NCI-H510A (cell line): Measurements from ENCODE around the gene NPAS3.

ENCODE experiments used
- DNase-seq: peaks from one replicate; lab custom pipeline; 2025; lab: John Stamatoyannopoulos, UW

The NPAS3 gene

GRCh38 chr14:32940711-32941667 lies 2.3 kb downstream of the NPAS3 start:
- DNase-seq, result no peak

GRCh38 chr14:32941668-32942065 lies 3.0 kb downstream of the NPAS3 start:
- no peak for DNase-seq

GRCh38 chr14:32947081-32947480 lies 8.4 kb downstream of the NPAS3 start:
- no peak for DNase-seq

- no peak for DNase-seq
Observed at GRCh38 chr14:32947792-32948191, 9.1 kb downstream of the NPAS3 start.

GRCh38 chr14:32950584-32950983 lies 11.9 kb downstream of the NPAS3 start:
- DNase-seq, result no peak

- no peak for DNase-seq
Observed at GRCh38 chr14:32967421-32967820, 28.7 kb downstream of the NPAS3 start.

GRCh38 chr14:32968972-32969544 lies 30.4 kb downstream of the NPAS3 start:
- DNase-seq, result no peak

GRCh38 chr14:32977913-32978312 lies 39.2 kb downstream of the NPAS3 start:
- no peak for DNase-seq

- no peak for DNase-seq
Observed at GRCh38 chr14:32978691-32979255, 40.1 kb downstream of the NPAS3 start.

- DNase-seq, result no peak
Observed at GRCh38 chr14:32980178-32980901, 41.7 kb downstream of the NPAS3 start.

- no peak for DNase-seq
Observed at GRCh38 chr14:32980902-32981501, 42.3 kb downstream of the NPAS3 start.

- no peak for DNase-seq
Observed at GRCh38 chr14:32984241-32984930, 45.7 kb downstream of the NPAS3 start.

- DNase-seq, result no peak
Observed at GRCh38 chr14:32985866-32986265, 47.2 kb downstream of the NPAS3 start.

GRCh38 chr14:32986791-32987540 lies 48.3 kb downstream of the NPAS3 start:
- no peak for DNase-seq

GRCh38 chr14:32991691-32992090 lies 53.0 kb downstream of the NPAS3 start:
- DNase-seq, result no peak

GRCh38 chr14:32993921-32994320 lies 55.2 kb downstream of the NPAS3 start:
- no peak for DNase-seq

- no peak for DNase-seq
Observed at GRCh38 chr14:32996343-32996742, 57.7 kb downstream of the NPAS3 start.

- no peak for DNase-seq
Observed at GRCh38 chr14:32998433-32998832, 59.8 kb downstream of the NPAS3 start.

- no peak for DNase-seq
Observed at GRCh38 chr14:33009673-33010072, 71.0 kb downstream of the NPAS3 start.

GRCh38 chr14:33010495-33010894 lies 71.8 kb downstream of the NPAS3 start:
- no peak for DNase-seq

GRCh38 chr14:33014710-33015109 lies 76.0 kb downstream of the NPAS3 start:
- DNase-seq, result no peak
